Measurements from ENCODE around the gene TOR3A.

Gene TOR3A

GRCh38 chr1:179061360-179062282, 20.2 kb upstream of the TOR3A start:
- Histone ChIP-seq H3K4me2 (no peak overlapping the region), H3K9me3 (no peaks in the 10 kb centered on the region), H3K27me3 (no peaks in the 10 kb centered on the region), H3K27ac (no peak overlapping the region), H3K4me3 (no peak overlapping the region), H3K4me1 (peaks cover 12% of the 10 kb centered on the region), H3K36me3 (peaks cover 77% of the 10 kb centered on the region), H3K9ac (no peak overlapping the region), H4K20me1 (no peaks in the 10 kb centered on the region)
- TF ChIP-seq Cebpa-rat (IDR thresholded peaks at IDR 0.05) = no peak

GRCh38 chr1:179066471-179066870, 15.4 kb upstream of the TOR3A start:
- Histone ChIP-seq H3K4me3 (no peak overlapping the region), H3K4me1 (peaks cover 13% of the 10 kb centered on the region), H3K36me3 (peaks cover 87% of the 10 kb centered on the region), H3K9ac (no peak overlapping the region), H3K27me3 (no peaks in the 10 kb centered on the region), H3K9me3 (no peaks in the 10 kb centered on the region), H3K4me2 (peak overlapping the region; percentile 18), H3K27ac (no peak overlapping the region), H4K20me1 (no peaks in the 10 kb centered on the region)
- no peak for TF ChIP-seq Cebpa-rat (IDR thresholded peaks at IDR 0.05)

- Histone ChIP-seq H4K20me1 (no peaks in the 10 kb centered on the region), H3K4me2 (no peak overlapping the region)
Observed at GRCh38 chr1:179077396-179077795, 4.5 kb upstream of the TOR3A start.

GRCh38 chr1:179079113-179079761, 2.6 kb upstream of the TOR3A start:
- Histone ChIP-seq H3K4me3 (no peak overlapping the region), H3K9ac (no peak overlapping the region), H3K4me2 (no peak overlapping the region), H3K9me3 (no peaks in the 10 kb centered on the region), H4K20me1 (peaks cover 6% of the 10 kb centered on the region; the same call in 1 of the 2 replicates), H3K36me3 (peaks cover 11% of the 10 kb centered on the region; the same call in 1 of the 2 replicates), H3K4me1 (peaks cover 28% of the 10 kb centered on the region), H3K27ac (no peak overlapping the region), H3K27me3 (no peaks in the 10 kb centered on the region)
- no peak for TF ChIP-seq Cebpa-rat (IDR thresholded peaks at IDR 0.05)

More at GRCh38 chr1:179077396-179077795, 4.5 kb upstream of the TOR3A start:
- Histone ChIP-seq H3K4me1 (peaks cover 12% of the 10 kb centered on the region), H3K27me3 (no peaks in the 10 kb centered on the region), H3K4me3 (no peak overlapping the region), H3K9me3 (no peaks in the 10 kb centered on the region), H3K27ac (no peak overlapping the region), H3K36me3 (peaks cover 27% of the 10 kb centered on the region), H3K9ac (no peak overlapping the region)
- TF ChIP-seq Cebpa-rat (IDR thresholded peaks at IDR 0.05) = no peak

- Histone ChIP-seq H3K4me3 (peak overlapping the region; percentile 89), H4K20me1 (peaks cover 14% of the 10 kb centered on the region), H3K4me1 (peaks cover 29% of the 10 kb centered on the region), H3K27ac (peak overlapping the region; percentile 91), H3K9me3 (no peaks in the 10 kb centered on the region), H3K36me3 (peaks cover 29% of the 10 kb centered on the region), H3K4me2 (peak overlapping the region; percentile 99), H3K27me3 (no peaks in the 10 kb centered on the region), H3K9ac (peak overlapping the region; percentile 93)
- no peak for TF ChIP-seq Cebpa-rat (IDR thresholded peaks at IDR 0.05)
Observed at GRCh38 chr1:179080866-179081686, 794 bp upstream of the TOR3A start.

GRCh38 chr1:179082333-179082998, 596 bp downstream of the TOR3A start:
- Histone ChIP-seq H3K4me2 (peak overlapping the region; percentile 99), H4K20me1 (peaks cover 23% of the 10 kb centered on the region), H3K4me3 (peak overlapping the region; percentile 89), H3K27ac (peak overlapping the region; percentile 91), H3K4me1 (peaks cover 37% of the 10 kb centered on the region), H3K36me3 (peaks cover 34% of the 10 kb centered on the region), H3K9me3 (no peaks in the 10 kb centered on the region), H3K27me3 (no peaks in the 10 kb centered on the region), H3K9ac (peak overlapping the region; percentile 93)
- TF ChIP-seq Cebpa-rat (IDR thresholded peaks at IDR 0.05) = no peak

GRCh38 chr1:179082999-179083335, 1.1 kb downstream of the TOR3A start:
- Histone ChIP-seq H3K4me2 (peak overlapping the region; percentile 99), H3K4me3 (peak overlapping the region; percentile 89), H3K9ac (peak overlapping the region; percentile 93), H3K9me3 (no peaks in the 10 kb centered on the region), H4K20me1 (peaks cover 28% of the 10 kb centered on the region), H3K27me3 (no peaks in the 10 kb centered on the region), H3K4me1 (peaks cover 42% of the 10 kb centered on the region), H3K36me3 (peaks cover 39% of the 10 kb centered on the region), H3K27ac (peak overlapping the region; percentile 91)
- TF ChIP-seq Cebpa-rat (IDR thresholded peaks at IDR 0.05) = no peak

- H3K4me3 ChIP-seq = peak overlapping the region; percentile 89
- peaks cover 45% of the 10 kb centered on the region for H3K36me3 ChIP-seq
- H4K20me1 ChIP-seq = peaks cover 28% of the 10 kb centered on the region
- no peak for TF ChIP-seq Cebpa-rat (IDR thresholded peaks at IDR 0.05)
- H3K27me3 ChIP-seq = no peaks in the 10 kb centered on the region
- H3K27ac ChIP-seq = no peak overlapping the region
- peak overlapping the region; percentile 93; the same call in 1 of the 2 replicates for H3K9ac ChIP-seq
- H3K9me3 ChIP-seq = no peaks in the 10 kb centered on the region
- peak overlapping the region; percentile 99 for H3K4me2 ChIP-seq
- H3K4me1 ChIP-seq = peaks cover 47% of the 10 kb centered on the region
Observed at GRCh38 chr1:179083533-179083932, 1.7 kb downstream of the TOR3A start.

GRCh38 chr1:179087665-179088064, 5.8 kb downstream of the TOR3A start:
- no peak overlapping the region for H3K9ac ChIP-seq
- TF ChIP-seq Cebpa-rat (IDR thresholded peaks at IDR 0.05) = no peak
- no peak overlapping the region for H3K4me2 ChIP-seq
- no peaks in the 10 kb centered on the region for H3K9me3 ChIP-seq
- no peaks in the 10 kb centered on the region for H3K27me3 ChIP-seq
- H3K4me1 ChIP-seq = peaks cover 67% of the 10 kb centered on the region
- peaks cover 83% of the 10 kb centered on the region for H3K36me3 ChIP-seq
- peaks cover 50% of the 10 kb centered on the region for H4K20me1 ChIP-seq
- H3K27ac ChIP-seq = peak overlapping the region; percentile 30; the same call in 1 of the 2 replicates
- H3K4me3 ChIP-seq = no peak overlapping the region

All from BLaER1 (cell line).